A549 (cell line): Measurements from ENCODE around the gene FHAD1. TPM values are rescaled to one million over a fixed set of nuclear protein-coding genes. Genes with fewer than 3 reads are reported as not detected.

Experiments used
- ATAC-seq, 2 experiments: fragments of 200-7000 bp in 1 of 2; fragments of >200 bp in 1 of 2; cut with Nextera tagmentation in 1 of 2; cut with Tn5 transposase in 1 of 2; 3 replicates each; pipeline versions ENCODE4 v1.8.0 to v1.9.1; 2018 to 2020; ENCODE audit warnings: mild to moderate bottlenecking in 1 of 2, moderate library complexity in 1 of 2
- CTCF ChIA-PET: fragments of 300-600 bp; sonication (Branson Sonifier 250); formaldehyde crosslinking; extraction: SDS; loops from one replicate; lab custom pipeline; 2021; ENCODE audit warnings: antibody characterized with exemption, inconsistent platforms; lab: Yijun Ruan, JAX
- POLR2A ChIA-PET: fragments of 350-600 bp; formaldehyde crosslinking; extraction: SDS; loops from one replicate; lab custom pipeline; 2021; ENCODE audit warnings: antibody characterized with exemption, inconsistent platforms; lab: Yijun Ruan, JAX
- DNase-seq, 2 experiments: peaks; one replicate each; pipeline versions ENCODE4 v3.0.0 to v3.0.0-alpha.2; 2011 to 2016; ENCODE audit warnings: low read depth in 1 of 2, low spot score in 1 of 2
- FAIRE-seq: peaks from 2 replicates; lab custom pipeline; 2011; peaks lifted over from hg19 to GRCh38; lab: Jason Lieb, UNC
- H3K27ac ChIP-seq, 2 experiments: fragments of >200 bp; sonication (Bioruptor Twin); formaldehyde crosslinking; 3 replicates each; pipeline ENCODE4 v1.5.1; 2016 to 2017
- H3K4me1 ChIP-seq: fragments of >200 bp; sonication (Bioruptor Twin); formaldehyde crosslinking; 3 replicates; pipeline ENCODE4 v1.6.1; 2016
- H3K4me2 ChIP-seq: fragments of >200 bp; sonication (Bioruptor Twin); formaldehyde crosslinking; 3 replicates; pipeline ENCODE4 v1.6.1; 2016
- H3K4me3 ChIP-seq: fragments of >200 bp; sonication (Bioruptor Twin); formaldehyde crosslinking; 3 replicates; pipeline ENCODE4 v1.5.1; 2016
- H3K9me3 ChIP-seq: fragments of >200 bp; sonication (Bioruptor Twin); formaldehyde crosslinking; 3 replicates; pipeline ENCODE4 v1.6.1; 2016
- CBX2 ChIP-seq: fragments of 200-600 bp; sonication (generic); IDR thresholded peaks from 2 replicates; pipeline ENCODE4 v1.6.1; 2016; ENCODE audit warnings: low read depth, mild to moderate bottlenecking, borderline replicate concordance
- CEBPB ChIP-seq, 2 experiments: fragments of >200 bp in 1 of 2; sonication (Bioruptor Twin) in 1 of 2; formaldehyde crosslinking in 1 of 2; IDR thresholded peaks; 2 replicates each; pipeline ENCODE4 v1.6.1; 2012 to 2016
- FOSL2 ChIP-seq, 2 experiments: fragments of 450-650 bp in 1 of 2; fragments of >200 bp in 1 of 2; sonication (Bioruptor Twin) in 1 of 2; formaldehyde crosslinking; IDR thresholded peaks; 2 replicates each; pipeline versions ENCODE4 v1.5.0 to v1.6.1; 2016 to 2020; ENCODE audit warnings: mild to moderate bottlenecking in 1 of 2, moderate library complexity in 1 of 2
- JUNB ChIP-seq: fragments of >200 bp; sonication (Bioruptor Twin); formaldehyde crosslinking; IDR thresholded peaks from 2 replicates; pipeline ENCODE4 v1.6.1; 2016
- KDM1A ChIP-seq: fragments of 200-600 bp; sonication (generic); IDR thresholded peaks from 2 replicates; pipeline ENCODE4 v1.6.1; 2016; ENCODE audit warnings: low read depth, mild to moderate bottlenecking
- MAFK ChIP-seq: fragments of 450-650 bp; IDR thresholded peaks from 2 replicates; pipeline ENCODE4 v1.6.1; 2014; ENCODE audit not compliant: partially characterized antibody
- NPAS2 ChIP-seq: fragments of 250-450 bp; sonication (Bioruptor Pico); IDR thresholded peaks from 2 replicates; pipeline ENCODE4 v1.8.0; 2022; ENCODE audit warnings: mild to moderate bottlenecking, moderate library complexity, borderline replicate concordance
- NR3C1 ChIP-seq: fragments of >200 bp; sonication (Bioruptor Twin); formaldehyde crosslinking; IDR thresholded peaks from 3 replicates; pipeline ENCODE4 v1.6.1; 2017
- POLR2A ChIP-seq: IDR thresholded peaks from 2 replicates; pipeline ENCODE4 v1.6.1; 2012; ENCODE audit warnings: mild to moderate bottlenecking, low read length
- RARB ChIP-seq: fragments of 250-450 bp; sonication (Bioruptor Pico); IDR thresholded peaks from 2 replicates; pipeline ENCODE4 v1.8.0; 2021; ENCODE audit warnings: mild to moderate bottlenecking, moderate library complexity
- RCOR1 ChIP-seq: fragments of 150-350 bp; IDR thresholded peaks from 2 replicates; pipeline ENCODE4 v1.6.1; 2014; ENCODE audit warnings: antibody characterized with exemption, low read length, low read depth
- ZFP36 ChIP-seq: fragments of 450-650 bp; IDR thresholded peaks from 2 replicates; pipeline ENCODE4 v1.6.1; 2014; ENCODE audit warnings: borderline replicate concordance; ENCODE audit not compliant: partially characterized antibody
- WGBS: methylation state at CpG from one replicate; pipeline ENCODE4 v1.1.6; 2017; ENCODE audit errors: missing lambda C conversion rate; 5-methylcytosine and 5-hydroxymethylcytosine counted together
- polyA plus RNA-seq, 4 experiments: library from polyadenylated mRNA; depleted of rRNA in 3 of 4; stranded (reverse); fragments of >200 nt; fragmentation: RNase III in 1 of 4; extraction: RNeasy Plus Mini Kit Qiagen cat#74134 plus additional on column Dnase treatment in 1 of 4; gene quantifications; 2 replicates in 3 of 4; 3 replicates in 1 of 4; pipeline ENCODE4 v1.2.3, GENCODE V29; 2011 to 2017
- TF ChIP-seq, protein P1 (sequence below): fragments of >200 bp; sonication (Bioruptor Twin); formaldehyde crosslinking; IDR thresholded peaks from 3 replicates; pipeline ENCODE4 v1.5.1; 2016
- TF ChIP-seq, protein P2 (sequence below): fragments of 150-350 bp; IDR thresholded peaks from 2 replicates; pipeline ENCODE4 v1.6.1; 2014; ENCODE audit warnings: low read depth, mild to moderate bottlenecking, low read length

The FHAD1 gene
- polyA plus RNA-seq, 2 of the 4 experiments (the other 2 are of a cell fraction) = 0.31 to 0.32 TPM

DNA sequence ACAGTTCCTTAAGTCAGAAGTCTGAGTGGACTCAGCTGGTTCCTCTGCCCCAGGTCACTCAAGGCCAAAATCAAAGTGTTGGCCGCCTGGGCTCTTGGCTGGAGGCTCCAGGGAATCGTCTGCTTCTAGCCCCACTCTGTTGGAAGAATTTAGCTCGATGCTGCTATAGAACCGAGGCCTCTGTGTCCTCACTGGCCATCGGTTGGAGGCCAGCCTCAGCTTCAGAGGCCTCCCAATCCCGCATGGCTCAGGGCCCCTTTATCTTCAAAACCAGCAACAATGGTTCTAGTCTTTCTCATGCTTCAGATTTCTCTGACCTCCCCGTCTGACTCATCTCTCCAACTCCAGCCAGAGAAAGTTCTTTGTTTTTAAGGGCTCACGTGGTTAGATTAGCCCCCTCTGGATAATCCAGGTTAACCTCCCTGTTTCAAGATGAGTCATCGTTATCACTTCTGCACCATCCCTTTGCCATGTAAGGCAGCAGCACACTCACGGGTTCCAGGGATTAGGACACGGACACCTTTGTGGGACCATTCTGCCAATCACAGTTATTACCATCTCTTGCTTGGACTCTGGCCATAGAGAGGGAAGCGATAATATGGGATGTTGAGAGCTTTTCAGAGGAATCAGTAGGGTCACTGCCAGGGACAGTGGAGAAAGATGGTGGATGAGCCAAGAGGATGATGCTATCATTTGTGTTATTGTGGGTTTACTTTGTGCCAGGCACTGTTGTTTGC, 13.6 kb downstream of the FHAD1 start:
- CTCF ChIA-PET = interaction anchor here (0.7 to 2.9 kb wide), 8 partner anchors 11 to 108 kb away, joined by 3 to 25 read pairs (median 4); no protein-coding TSS in a partner anchor
- no peak; a peak in 1 of 6 replicates for ATAC-seq

DNA sequence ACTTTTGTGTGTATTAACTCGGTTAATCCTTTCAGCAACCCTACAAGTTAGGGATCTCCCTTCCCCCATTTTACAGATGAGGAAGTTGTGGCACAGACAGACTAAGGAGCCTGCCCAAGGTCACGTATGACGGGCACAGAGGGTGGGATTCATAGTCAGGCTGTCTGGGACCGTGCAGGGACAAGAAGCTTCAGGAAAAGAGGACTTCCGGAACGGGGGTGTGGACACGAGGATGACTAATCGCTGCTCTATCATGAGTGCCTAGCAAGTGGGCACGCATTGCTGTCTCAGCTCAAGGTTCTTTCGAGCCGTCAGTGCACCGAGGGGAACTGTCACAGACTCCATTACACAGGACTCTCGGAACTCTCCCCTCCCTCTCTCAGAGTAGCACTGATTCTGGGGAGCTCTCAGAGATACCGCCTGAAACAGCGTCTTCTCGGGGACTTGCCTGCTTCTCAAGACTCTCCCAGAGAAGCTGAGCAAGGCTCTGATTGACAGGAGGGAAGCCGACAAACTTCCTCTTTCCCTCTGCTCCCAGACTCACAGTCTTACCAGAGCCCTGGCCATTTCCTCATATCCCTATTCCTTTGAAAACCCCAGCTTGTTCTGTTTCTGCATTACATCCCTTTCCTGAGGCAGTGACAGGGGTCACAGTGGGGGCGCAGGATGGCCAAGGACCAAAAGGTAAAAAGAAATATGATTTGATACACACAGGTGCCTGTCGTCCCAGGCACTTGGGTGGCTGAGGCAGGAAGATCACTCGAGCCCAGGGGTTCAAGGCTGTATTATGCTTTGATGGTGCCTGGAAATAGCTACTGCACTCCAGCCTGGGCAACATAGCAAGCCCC, 14.4 kb downstream of the FHAD1 start:
- Histone ChIP-seq H3K4me1 (peaks cover 13% of the 10 kb centered on the region), H3K4me3 (no peak overlapping the region), H3K4me2 (peak overlapping the region; percentile 63), H3K9me3 (no peaks in the 10 kb centered on the region), H3K27ac (peak overlapping the region; percentile 29 to 81)
- ChIA-PET POLR2A (no interaction called here), CTCF (interaction anchor here (0.7 to 2.9 kb wide), 7 partner anchors 10 to 109 kb away, joined by 3 to 25 read pairs (median 5); no protein-coding TSS in a partner anchor)
- 22% methylated on average over 20 of the region's 20 CpGs for WGBS
- peak in 1 of 2 experiments; percentile 24 for DNase-seq
- no peak for TF ChIP-seq FOSL2 (IDR thresholded peaks at IDR 0.05)
- peak; percentile 25; the same call in 1 of the 2 replicates for TF ChIP-seq FOSL2 (CRISPR knock-in tag; IDR thresholded peaks at IDR 0.05)
- TF ChIP-seq KDM1A = no peak
- TF ChIP-seq NPAS2 = no peak
- no peak for TF ChIP-seq JUNB
- TF ChIP-seq CEBPB (IDR thresholded peaks at IDR 0.05) = no peak
- no peak for TF ChIP-seq ZFP36
- no peak for TF ChIP-seq MAFK
- TF ChIP-seq CBX2 = no peak
- no peak for FAIRE-seq
- ATAC-seq = peak; percentile 74 to 83

More for the DNA sequence above, 13.6 kb downstream of the FHAD1 start:
- Histone ChIP-seq H3K4me3 (no peak overlapping the region), H3K27ac (peak overlapping the region; percentile 29 to 81), H3K4me1 (peaks cover 13% of the 10 kb centered on the region), H3K4me2 (peak overlapping the region; percentile 63), H3K9me3 (no peaks in the 10 kb centered on the region)
- no peak for TF ChIP-seq FOSL2 (IDR thresholded peaks at IDR 0.05)
- peak; percentile 57 for TF ChIP-seq FOSL2 (CRISPR knock-in tag; IDR thresholded peaks at IDR 0.05)
- TF ChIP-seq KDM1A = no peak
- 79% methylated on average over 12 of the region's 12 CpGs for WGBS
- POLR2A ChIA-PET = no interaction called here
- DNase-seq = no peak
- no peak for FAIRE-seq

DNA sequence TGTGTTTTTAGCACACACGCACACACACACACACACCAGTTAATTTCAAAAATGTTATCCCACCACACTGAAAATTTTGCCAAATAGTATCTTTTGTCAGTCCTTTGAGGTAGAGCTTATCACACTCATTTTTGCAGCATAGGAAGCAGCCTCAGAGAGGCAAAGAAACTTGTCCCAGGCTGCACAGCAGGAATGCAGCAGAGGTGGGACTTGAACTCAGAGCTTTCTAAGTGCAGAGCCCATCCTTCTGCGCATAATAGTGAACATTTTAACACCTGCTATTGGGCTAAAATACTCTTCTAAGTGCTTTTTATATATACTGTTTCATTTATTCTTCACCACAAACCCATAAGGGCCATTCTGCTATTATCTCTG, 15.0 kb downstream of the FHAD1 start:
- CTCF ChIA-PET = interaction anchor here (0.6 to 2.9 kb wide), 6 partner anchors 10 to 109 kb away, joined by 3 to 25 read pairs (median 5); no protein-coding TSS in a partner anchor
- no peak for FAIRE-seq
- Histone ChIP-seq H3K9me3 (no peaks in the 10 kb centered on the region), H3K4me3 (no peak overlapping the region), H3K4me2 (peak overlapping the region; percentile 63), H3K27ac (peak overlapping the region in 1 of 2 experiments; percentile 81; a peak in 2 of 6 replicates), H3K4me1 (peaks cover 13% of the 10 kb centered on the region)
- TF ChIP-seq RCOR1 = no peak
- TF ChIP-seq RARB = no peak
- TF ChIP-seq, protein P1, sequence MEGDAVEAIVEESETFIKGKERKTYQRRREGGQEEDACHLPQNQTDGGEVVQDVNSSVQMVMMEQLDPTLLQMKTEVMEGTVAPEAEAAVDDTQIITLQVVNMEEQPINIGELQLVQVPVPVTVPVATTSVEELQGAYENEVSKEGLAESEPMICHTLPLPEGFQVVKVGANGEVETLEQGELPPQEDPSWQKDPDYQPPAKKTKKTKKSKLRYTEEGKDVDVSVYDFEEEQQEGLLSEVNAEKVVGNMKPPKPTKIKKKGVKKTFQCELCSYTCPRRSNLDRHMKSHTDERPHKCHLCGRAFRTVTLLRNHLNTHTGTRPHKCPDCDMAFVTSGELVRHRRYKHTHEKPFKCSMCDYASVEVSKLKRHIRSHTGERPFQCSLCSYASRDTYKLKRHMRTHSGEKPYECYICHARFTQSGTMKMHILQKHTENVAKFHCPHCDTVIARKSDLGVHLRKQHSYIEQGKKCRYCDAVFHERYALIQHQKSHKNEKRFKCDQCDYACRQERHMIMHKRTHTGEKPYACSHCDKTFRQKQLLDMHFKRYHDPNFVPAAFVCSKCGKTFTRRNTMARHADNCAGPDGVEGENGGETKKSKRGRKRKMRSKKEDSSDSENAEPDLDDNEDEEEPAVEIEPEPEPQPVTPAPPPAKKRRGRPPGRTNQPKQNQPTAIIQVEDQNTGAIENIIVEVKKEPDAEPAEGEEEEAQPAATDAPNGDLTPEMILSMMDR = no peak
- TF ChIP-seq, protein P2, sequence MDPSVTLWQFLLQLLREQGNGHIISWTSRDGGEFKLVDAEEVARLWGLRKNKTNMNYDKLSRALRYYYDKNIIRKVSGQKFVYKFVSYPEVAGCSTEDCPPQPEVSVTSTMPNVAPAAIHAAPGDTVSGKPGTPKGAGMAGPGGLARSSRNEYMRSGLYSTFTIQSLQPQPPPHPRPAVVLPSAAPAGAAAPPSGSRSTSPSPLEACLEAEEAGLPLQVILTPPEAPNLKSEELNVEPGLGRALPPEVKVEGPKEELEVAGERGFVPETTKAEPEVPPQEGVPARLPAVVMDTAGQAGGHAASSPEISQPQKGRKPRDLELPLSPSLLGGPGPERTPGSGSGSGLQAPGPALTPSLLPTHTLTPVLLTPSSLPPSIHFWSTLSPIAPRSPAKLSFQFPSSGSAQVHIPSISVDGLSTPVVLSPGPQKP = no peak
- TF ChIP-seq NPAS2 = no peak
- no peak for TF ChIP-seq POLR2A
- no peak for TF ChIP-seq FOSL2 (IDR thresholded peaks at IDR 0.05)
- TF ChIP-seq FOSL2 (CRISPR knock-in tag; IDR thresholded peaks at IDR 0.05) = no peak
- no peak for TF ChIP-seq NR3C1
- DNase-seq = no peak
- 88% methylated on average over 2 of the region's 2 CpGs for WGBS
- POLR2A ChIA-PET = no interaction called here
- ATAC-seq = no peak
